A549 (cell line): ENCODE measurements around the gene ITGB3. TPM values are rescaled to one million over a fixed set of nuclear protein-coding genes. Genes with fewer than 3 reads are reported as not detected.

Experiments
- ATAC-seq, 2 experiments: fragments of 200-7000 bp in 1 of 2; fragments of >200 bp in 1 of 2; cut with Nextera tagmentation in 1 of 2; cut with Tn5 transposase in 1 of 2; 3 replicates each; pipeline versions ENCODE4 v1.8.0 to v1.9.1; 2018 to 2020; ENCODE audit warnings: mild to moderate bottlenecking in 1 of 2, moderate library complexity in 1 of 2
- CTCF ChIA-PET: fragments of 300-600 bp; sonication (Branson Sonifier 250); formaldehyde crosslinking; extraction: SDS; loops from one replicate; lab custom pipeline; 2021; ENCODE audit warnings: antibody characterized with exemption, inconsistent platforms; lab: Yijun Ruan, JAX
- POLR2A ChIA-PET: fragments of 350-600 bp; formaldehyde crosslinking; extraction: SDS; loops from one replicate; lab custom pipeline; 2021; ENCODE audit warnings: antibody characterized with exemption, inconsistent platforms; lab: Yijun Ruan, JAX
- DNase-seq, 2 experiments: peaks; one replicate each; pipeline versions ENCODE4 v3.0.0 to v3.0.0-alpha.2; 2011 to 2016; ENCODE audit warnings: low read depth in 1 of 2, low spot score in 1 of 2
- FAIRE-seq: peaks from 2 replicates; lab custom pipeline; 2011; peaks lifted over from hg19 to GRCh38; lab: Jason Lieb, UNC
- H3K27ac ChIP-seq, 2 experiments: fragments of >200 bp; sonication (Bioruptor Twin); formaldehyde crosslinking; 3 replicates each; pipeline ENCODE4 v1.5.1; 2016 to 2017
- H3K4me1 ChIP-seq: fragments of >200 bp; sonication (Bioruptor Twin); formaldehyde crosslinking; 3 replicates; pipeline ENCODE4 v1.6.1; 2016
- H3K4me2 ChIP-seq: fragments of >200 bp; sonication (Bioruptor Twin); formaldehyde crosslinking; 3 replicates; pipeline ENCODE4 v1.6.1; 2016
- H3K4me3 ChIP-seq: fragments of >200 bp; sonication (Bioruptor Twin); formaldehyde crosslinking; 3 replicates; pipeline ENCODE4 v1.5.1; 2016
- H3K9me3 ChIP-seq: fragments of >200 bp; sonication (Bioruptor Twin); formaldehyde crosslinking; 3 replicates; pipeline ENCODE4 v1.6.1; 2016
- CBX8 ChIP-seq: fragments of 200-600 bp; sonication (generic); IDR thresholded peaks from 2 replicates; pipeline ENCODE4 v1.6.1; 2016
- CHD4 ChIP-seq: fragments of 200-600 bp; sonication (generic); IDR thresholded peaks from 2 replicates; pipeline ENCODE4 v1.6.1; 2016; ENCODE audit warnings: antibody characterized with exemption, mild to moderate bottlenecking, borderline replicate concordance
- EHMT2 ChIP-seq: fragments of 200-600 bp; sonication (generic); IDR thresholded peaks from 2 replicates; pipeline ENCODE4 v1.6.1; 2016; ENCODE audit warnings: antibody characterized with exemption, low read depth, mild to moderate bottlenecking, moderate library complexity
- ESRRA ChIP-seq: fragments of 150-350 bp; IDR thresholded peaks from 2 replicates; pipeline ENCODE4 v1.6.1; 2014; ENCODE audit warnings: mild to moderate bottlenecking, low read length, borderline replicate concordance
- FOSL2 ChIP-seq, 2 experiments: fragments of 450-650 bp in 1 of 2; fragments of >200 bp in 1 of 2; sonication (Bioruptor Twin) in 1 of 2; formaldehyde crosslinking; IDR thresholded peaks; 2 replicates each; pipeline versions ENCODE4 v1.5.0 to v1.6.1; 2016 to 2020; ENCODE audit warnings: mild to moderate bottlenecking in 1 of 2, moderate library complexity in 1 of 2
- FOXS1 ChIP-seq: fragments of 250-450 bp; sonication (Bioruptor Pico); IDR thresholded peaks from 2 replicates; pipeline ENCODE4 v1.5.0; 2020; ENCODE audit warnings: mild to moderate bottlenecking, moderate library complexity
- GATA3 ChIP-seq: IDR thresholded peaks from 2 replicates; pipeline ENCODE4 v1.6.1; 2012; ENCODE audit warnings: borderline replicate concordance
- HEYL ChIP-seq: fragments of 250-450 bp; sonication (Bioruptor Pico); IDR thresholded peaks from 2 replicates; pipeline ENCODE4 v1.8.0; 2021; ENCODE audit warnings: mild to moderate bottlenecking, moderate library complexity
- HMGXB4 ChIP-seq: fragments of 250-450 bp; sonication (Bioruptor Pico); IDR thresholded peaks from 2 replicates; pipeline ENCODE4 v1.5.0; 2021; ENCODE audit warnings: mild to moderate bottlenecking, moderate library complexity, borderline replicate concordance
- HOXA7 ChIP-seq: fragments of 250-450 bp; sonication (Bioruptor Pico); IDR thresholded peaks from 2 replicates; pipeline ENCODE4 v1.5.0; 2020; ENCODE audit warnings: mild to moderate bottlenecking, moderate library complexity
- HOXB13 ChIP-seq: fragments of 250-450 bp; sonication (Bioruptor Pico); IDR thresholded peaks from 2 replicates; pipeline ENCODE4 v1.5.0; 2020; ENCODE audit warnings: low read depth, mild to moderate bottlenecking, moderate library complexity
- JUN ChIP-seq, 2 experiments: fragments of >200 bp; sonication (Bioruptor Twin); formaldehyde crosslinking; IDR thresholded peaks; 2 replicates in 1 of 2; 3 replicates in 1 of 2; pipeline ENCODE4 v1.6.1; 2016 to 2017
- KDM5A ChIP-seq: fragments of 200-600 bp; sonication (generic); IDR thresholded peaks from 2 replicates; pipeline ENCODE4 v1.6.1; 2016; ENCODE audit warnings: antibody characterized with exemption, mild to moderate bottlenecking
- MAZ ChIP-seq: fragments of 150-350 bp; IDR thresholded peaks from 2 replicates; pipeline ENCODE4 v1.6.1; 2014; ENCODE audit warnings: antibody characterized with exemption, low read depth, low read length, borderline replicate concordance
- NFE2L2 ChIP-seq: fragments of 150-350 bp; conservative IDR thresholded peaks from 2 replicates; pipeline ENCODE4 v1.6.1; 2014; ENCODE audit warnings: low read length
- NR3C1 ChIP-seq: fragments of >200 bp; sonication (Bioruptor Twin); formaldehyde crosslinking; IDR thresholded peaks from 3 replicates; pipeline ENCODE4 v1.6.1; 2017
- PHF8 ChIP-seq: fragments of 200-600 bp; sonication (generic); IDR thresholded peaks from 2 replicates; pipeline ENCODE4 v1.6.1; 2016; ENCODE audit warnings: low read depth, mild to moderate bottlenecking, antibody characterized with exemption, moderate library complexity, borderline replicate concordance
- POLR2A ChIP-seq: IDR thresholded peaks from 2 replicates; pipeline ENCODE4 v1.6.1; 2012; ENCODE audit warnings: mild to moderate bottlenecking, low read length
- POLR2AphosphoS2 ChIP-seq: conservative IDR thresholded peaks from 2 replicates; pipeline ENCODE4 v1.6.1; 2012; ENCODE audit warnings: low read length, improper control_type of control experiment, inconsistent platforms
- RFX5 ChIP-seq: fragments of 450-650 bp; IDR thresholded peaks from 2 replicates; pipeline ENCODE4 v1.7.1; 2014; ENCODE audit warnings: antibody characterized with exemption, mild to moderate bottlenecking, moderate library complexity
- RNF2 ChIP-seq: fragments of 200-600 bp; sonication (generic); IDR thresholded peaks from 2 replicates; pipeline ENCODE4 v1.6.1; 2016; ENCODE audit warnings: low read depth, mild to moderate bottlenecking, antibody characterized with exemption, moderate library complexity, borderline replicate concordance
- USF2 ChIP-seq: fragments of 450-650 bp; IDR thresholded peaks from 2 replicates; pipeline ENCODE4 v1.6.1; 2014; ENCODE audit warnings: antibody characterized with exemption
- WGBS: methylation state at CpG from one replicate; pipeline ENCODE4 v1.1.6; 2017; ENCODE audit errors: missing lambda C conversion rate; 5-methylcytosine and 5-hydroxymethylcytosine counted together
- polyA plus RNA-seq, 4 experiments: library from polyadenylated mRNA; depleted of rRNA in 3 of 4; stranded (reverse); fragments of >200 nt; fragmentation: RNase III in 1 of 4; extraction: RNeasy Plus Mini Kit Qiagen cat#74134 plus additional on column Dnase treatment in 1 of 4; gene quantifications; 2 replicates in 3 of 4; 3 replicates in 1 of 4; pipeline ENCODE4 v1.2.3, GENCODE V29; 2011 to 2017
- TF ChIP-seq, protein P1 (sequence below): IDR thresholded peaks from 2 replicates; pipeline ENCODE4 v1.6.1; 2012
- TF ChIP-seq, protein P2 (sequence below): fragments of 150-350 bp; IDR thresholded peaks from 2 replicates; pipeline ENCODE4 v1.6.1; 2014; ENCODE audit warnings: low read depth, mild to moderate bottlenecking, low read length
- TF ChIP-seq, protein P3 (sequence below): fragments of >200 bp; sonication (Bioruptor Twin); formaldehyde crosslinking; IDR thresholded peaks from 3 replicates; pipeline ENCODE4 v1.5.1; 2016
- TF ChIP-seq, protein P4 (sequence below): fragments of >200 bp; sonication (Bioruptor Twin); formaldehyde crosslinking; IDR thresholded peaks from 2 replicates; pipeline ENCODE4 v1.6.1; 2016

The ITGB3 gene
- polyA plus RNA-seq, 2 of the 4 experiments (the other 2 are of a cell fraction): 0.34 to 5.0 TPM

- POLR2A ChIA-PET: no interaction called here
- CTCF ChIA-PET: interaction anchor here (1.1 to 5.7 kb wide), 4 partner anchors 9 to 30 kb away, joined by 3 to 33 read pairs (median 4); no protein-coding TSS in a partner anchor
- Histone ChIP-seq H3K4me1 (peaks cover 8% of the 10 kb centered on the region; the same call in 2 of the 3 replicates), H3K9me3 (no peaks in the 10 kb centered on the region), H3K4me2 (no peak overlapping the region)
- WGBS: 74% methylated on average over 6 of the region's 6 CpGs
- ATAC-seq: no peak
- no peak for TF ChIP-seq FOXS1 (CRISPR knock-in tag)
- no peak for TF ChIP-seq NR3C1
- no peak for TF ChIP-seq HOXB13
- no peak for TF ChIP-seq NFE2L2
- TF ChIP-seq USF2: no peak
- TF ChIP-seq GATA3: no peak
- TF ChIP-seq, protein P1, sequence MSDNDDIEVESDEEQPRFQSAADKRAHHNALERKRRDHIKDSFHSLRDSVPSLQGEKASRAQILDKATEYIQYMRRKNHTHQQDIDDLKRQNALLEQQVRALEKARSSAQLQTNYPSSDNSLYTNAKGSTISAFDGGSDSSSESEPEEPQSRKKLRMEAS: no peak
- no peak for TF ChIP-seq RNF2
- no peak for TF ChIP-seq KDM5A
- TF ChIP-seq, protein P2, sequence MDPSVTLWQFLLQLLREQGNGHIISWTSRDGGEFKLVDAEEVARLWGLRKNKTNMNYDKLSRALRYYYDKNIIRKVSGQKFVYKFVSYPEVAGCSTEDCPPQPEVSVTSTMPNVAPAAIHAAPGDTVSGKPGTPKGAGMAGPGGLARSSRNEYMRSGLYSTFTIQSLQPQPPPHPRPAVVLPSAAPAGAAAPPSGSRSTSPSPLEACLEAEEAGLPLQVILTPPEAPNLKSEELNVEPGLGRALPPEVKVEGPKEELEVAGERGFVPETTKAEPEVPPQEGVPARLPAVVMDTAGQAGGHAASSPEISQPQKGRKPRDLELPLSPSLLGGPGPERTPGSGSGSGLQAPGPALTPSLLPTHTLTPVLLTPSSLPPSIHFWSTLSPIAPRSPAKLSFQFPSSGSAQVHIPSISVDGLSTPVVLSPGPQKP: no peak
- no peak for TF ChIP-seq FOSL2 (IDR thresholded peaks at IDR 0.05)
- no peak for TF ChIP-seq FOSL2 (CRISPR knock-in tag; IDR thresholded peaks at IDR 0.05)
- TF ChIP-seq, all 56 proteins: peak for 0
- no peak overlapping the region for H3K4me3 ChIP-seq
- H3K27ac ChIP-seq: no peak overlapping the region
- FAIRE-seq: no peak
- DNase-seq: no peak
These were observed 32.7 kb downstream of the ITGB3 start for GRCh38 chr17:47286198-47286914.

DNA sequence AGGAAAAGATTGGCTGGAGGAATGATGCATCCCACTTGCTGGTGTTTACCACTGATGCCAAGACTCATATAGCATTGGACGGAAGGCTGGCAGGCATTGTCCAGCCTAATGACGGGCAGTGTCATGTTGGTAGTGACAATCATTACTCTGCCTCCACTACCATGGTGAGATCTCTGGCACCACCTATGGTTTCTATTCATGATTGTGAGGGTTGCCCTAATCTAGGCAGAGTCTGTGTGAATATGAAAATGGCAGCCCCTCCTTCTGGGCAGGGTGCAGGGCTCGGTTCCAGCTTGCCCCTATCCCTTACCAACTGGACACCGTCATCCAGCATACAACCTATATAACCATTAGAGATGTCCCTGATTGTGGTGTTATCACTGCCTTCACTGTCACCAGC, 33.4 kb downstream of the ITGB3 start:
- ChIA-PET POLR2A (no interaction called here), CTCF (interaction anchor here (0.9 to 5.7 kb wide), 6 partner anchors 10 to 58 kb away, joined by 3 to 33 read pairs (median 4); no protein-coding TSS in a partner anchor)
- Histone ChIP-seq H3K4me1 (peaks cover 8% of the 10 kb centered on the region; the same call in 2 of the 3 replicates), H3K4me2 (no peak overlapping the region), H3K27ac (no peak overlapping the region), H3K9me3 (no peaks in the 10 kb centered on the region), H3K4me3 (no peak overlapping the region)
- WGBS: 79% methylated on average over 4 of the region's 4 CpGs
- FAIRE-seq (no peak), DNase-seq (no peak), ATAC-seq (no peak)
- TF ChIP-seq, protein P2: no peak
- TF ChIP-seq, protein P3, sequence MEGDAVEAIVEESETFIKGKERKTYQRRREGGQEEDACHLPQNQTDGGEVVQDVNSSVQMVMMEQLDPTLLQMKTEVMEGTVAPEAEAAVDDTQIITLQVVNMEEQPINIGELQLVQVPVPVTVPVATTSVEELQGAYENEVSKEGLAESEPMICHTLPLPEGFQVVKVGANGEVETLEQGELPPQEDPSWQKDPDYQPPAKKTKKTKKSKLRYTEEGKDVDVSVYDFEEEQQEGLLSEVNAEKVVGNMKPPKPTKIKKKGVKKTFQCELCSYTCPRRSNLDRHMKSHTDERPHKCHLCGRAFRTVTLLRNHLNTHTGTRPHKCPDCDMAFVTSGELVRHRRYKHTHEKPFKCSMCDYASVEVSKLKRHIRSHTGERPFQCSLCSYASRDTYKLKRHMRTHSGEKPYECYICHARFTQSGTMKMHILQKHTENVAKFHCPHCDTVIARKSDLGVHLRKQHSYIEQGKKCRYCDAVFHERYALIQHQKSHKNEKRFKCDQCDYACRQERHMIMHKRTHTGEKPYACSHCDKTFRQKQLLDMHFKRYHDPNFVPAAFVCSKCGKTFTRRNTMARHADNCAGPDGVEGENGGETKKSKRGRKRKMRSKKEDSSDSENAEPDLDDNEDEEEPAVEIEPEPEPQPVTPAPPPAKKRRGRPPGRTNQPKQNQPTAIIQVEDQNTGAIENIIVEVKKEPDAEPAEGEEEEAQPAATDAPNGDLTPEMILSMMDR: no peak
- TF ChIP-seq POLR2AphosphoS2 (no peak), HOXB13 (no peak), POLR2A (no peak), CBX8 (no peak), RFX5 (no peak), MAZ (no peak), EHMT2 (no peak), JUN (IDR thresholded peaks at IDR 0.05) (no peak), ESRRA (no peak), HOXA7 (CRISPR knock-in tag) (no peak), FOXS1 (CRISPR knock-in tag) (no peak), HMGXB4 (no peak), HEYL (CRISPR knock-in tag) (no peak), CHD4 (no peak), PHF8 (no peak)
- TF ChIP-seq, protein P4, sequence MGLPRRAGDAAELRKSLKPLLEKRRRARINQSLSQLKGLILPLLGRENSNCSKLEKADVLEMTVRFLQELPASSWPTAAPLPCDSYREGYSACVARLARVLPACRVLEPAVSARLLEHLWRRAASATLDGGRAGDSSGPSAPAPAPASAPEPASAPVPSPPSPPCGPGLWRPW: no peak
